CD14-positive monocyte (primary cell): ENCODE measurements around the gene MAP7. TPM values are rescaled to one million over a fixed set of nuclear protein-coding genes. Genes with fewer than 3 reads are reported as not detected.

ENCODE experiments used
- DNase-seq, 3 donors: peaks; one replicate each; pipeline ENCODE4 v3.0.0-alpha.2; 2011 to 2022
- H2AFZ ChIP-seq: 2 replicates; pipeline ENCODE4 v1.6.0; 2012; ENCODE audit warnings: mild to moderate bottlenecking, low read depth, low read length, inconsistent platforms; ENCODE audit not compliant: insufficient read depth, poor library complexity, severe bottlenecking
- H3K27ac ChIP-seq, 2 donors: 1 replicate in 1 of 2; 2 replicates in 1 of 2; pipeline ENCODE4 v1.5.1; 2012 to 2013; ENCODE audit warnings: low read length in 2 of 2, control low read depth in 1 of 2, inconsistent platforms in 1 of 2, low read depth in 1 of 2, mild to moderate bottlenecking in 1 of 2
- H3K27me3 ChIP-seq, 2 donors: one replicate each; pipeline versions ENCODE4 v1.6.0 to v1.6.1; 2011 to 2013; ENCODE audit warnings: low read length in 2 of 2; ENCODE audit not compliant: control insufficient read depth in 2 of 2, insufficient read depth in 2 of 2
- H3K36me3 ChIP-seq, 2 donors: replicated peaks in 1 of 2; 1 replicate in 1 of 2; 2 replicates in 1 of 2; pipeline versions ENCODE4 v1.5.1 to v1.6.1; 2012 to 2013; ENCODE audit warnings: low read length in 2 of 2, control low read depth in 1 of 2, inconsistent platforms in 1 of 2, mild to moderate bottlenecking in 1 of 2; ENCODE audit not compliant: insufficient read depth in 2 of 2, control insufficient read depth in 1 of 2
- H3K4me1 ChIP-seq, 2 donors: 1 replicate in 1 of 2; 2 replicates in 1 of 2; pipeline versions ENCODE4 v1.5.1 to v1.6.1; 2012 to 2013; ENCODE audit warnings: low read length in 2 of 2, control low read depth in 1 of 2, inconsistent platforms in 1 of 2, mild to moderate bottlenecking in 1 of 2, moderate library complexity in 1 of 2; ENCODE audit not compliant: insufficient read depth in 2 of 2, control insufficient read depth in 1 of 2
- H3K4me2 ChIP-seq: replicated peaks from 2 replicates; pipeline ENCODE3; 2012; ENCODE audit warnings: low read length, moderate library complexity, mild to moderate bottlenecking; ENCODE audit not compliant: poor library complexity, severe bottlenecking; ENCODE audit errors: extremely low read depth
- H3K4me3 ChIP-seq, 3 experiments: fragments of 200-600 bp in 1 of 3; sonication (generic) in 1 of 3; replicated peaks in 1 of 3; 1 replicate in 2 of 3; 2 replicates in 1 of 3; pipeline ENCODE4 v1.5.1; 2011 to 2013; ENCODE audit warnings: low read length in 3 of 3, mild to moderate bottlenecking in 3 of 3, control low read depth in 2 of 3, low read depth in 2 of 3, inconsistent platforms in 1 of 3, moderate library complexity in 1 of 3
- H3K79me2 ChIP-seq: 2 replicates; pipeline ENCODE4 v1.6.0; 2012; ENCODE audit warnings: mild to moderate bottlenecking, control low read depth, inconsistent platforms, low read length, moderate library complexity; ENCODE audit not compliant: insufficient read depth
- H3K9ac ChIP-seq: 2 replicates; pipeline ENCODE4 v1.6.0; 2017; ENCODE audit warnings: low read length, mild to moderate bottlenecking; ENCODE audit not compliant: insufficient read depth, poor library complexity, severe bottlenecking
- H3K9me3 ChIP-seq, 2 donors: replicated peaks in 1 of 2; 1 replicate in 1 of 2; 2 replicates in 1 of 2; pipeline versions ENCODE4 v1.5.1 to v1.6.1; 2012 to 2013; ENCODE audit warnings: low read length in 2 of 2, control low read depth in 1 of 2; ENCODE audit not compliant: control insufficient read depth in 1 of 2, insufficient read depth in 1 of 2
- H4K20me1 ChIP-seq: 2 replicates; pipeline ENCODE4 v1.6.0; 2012; ENCODE audit warnings: mild to moderate bottlenecking, low read length, control low read depth, moderate library complexity; ENCODE audit not compliant: insufficient read depth
- H3K27ac Mint-ChIP-seq, 7 donors: one replicate each; pipeline ENCODE4 v1.8.0; 2020; ENCODE audit warnings: mild to moderate bottlenecking in 7 of 7, mixed read lengths in 7 of 7, moderate library complexity in 6 of 7, inconsistent platforms in 2 of 7
- H3K27me3 Mint-ChIP-seq, 3 donors: one replicate each; pipeline ENCODE4 v1.8.0; 2021 to 2022; ENCODE audit warnings: low read depth in 3 of 3, mild to moderate bottlenecking in 3 of 3, mixed read lengths in 3 of 3, moderate library complexity in 3 of 3, inconsistent platforms in 1 of 3
- H3K36me3 Mint-ChIP-seq, 2 donors: one replicate each; pipeline ENCODE4 v1.8.0; 2020; ENCODE audit warnings: mixed read lengths in 2 of 2, inconsistent platforms in 1 of 2, mild to moderate bottlenecking in 1 of 2
- H3K4me1 Mint-ChIP-seq: one replicate; pipeline ENCODE4 v1.8.0; 2020; ENCODE audit warnings: mild to moderate bottlenecking, mixed read lengths
- H3K4me3 Mint-ChIP-seq, 2 donors: one replicate each; pipeline ENCODE4 v1.8.0; 2020; ENCODE audit warnings: mild to moderate bottlenecking in 2 of 2, mixed read lengths in 2 of 2, moderate library complexity in 1 of 2
- H3K9me3 Mint-ChIP-seq, 7 donors: one replicate each; pipeline ENCODE4 v1.8.0; 2020 to 2022; ENCODE audit warnings: mixed read lengths in 7 of 7, mild to moderate bottlenecking in 6 of 7, moderate library complexity in 6 of 7, inconsistent platforms in 2 of 7
- WGBS: methylation state at CpG from one replicate; pipeline ENCODE4 v1.1.5; 2013; ENCODE audit warnings: missing lambda C conversion rate; ENCODE audit not compliant: insufficient coverage; 5-methylcytosine and 5-hydroxymethylcytosine counted together
- intact Hi-C, 2 donors: fragments of 100-400 bp; cut with micrococcal nuclease; formaldehyde crosslinking; loops; one replicate each; pipeline versions ENCODE4 v1.15.0 to v1.15.1; 2023
- polyA plus RNA-seq, 3 donors: library from polyadenylated mRNA; depleted of rRNA in 1 of 3; unstranded in 2 of 3; stranded (reverse) in 1 of 3; fragments of 300-500 nt in 2 of 3; fragments of >200 nt in 1 of 3; fragmentation: Illumina TruSeq in 2 of 3; gene quantifications; 1 replicate in 2 of 3; 2 replicates in 1 of 3; pipeline ENCODE4 v1.2.3, GENCODE V29; 2012 to 2021
- TF ChIP-seq, protein P1 (sequence below): fragments of 200-600 bp; IDR thresholded peaks from one replicate; pipeline ENCODE4 v1.8.0; 2022; ENCODE audit warnings: antibody characterized with exemption, mild to moderate bottlenecking

The MAP7 gene
- polyA plus RNA-seq, 3 donors, result 0.67 to 1.6 (median 1.2) TPM

DNA sequence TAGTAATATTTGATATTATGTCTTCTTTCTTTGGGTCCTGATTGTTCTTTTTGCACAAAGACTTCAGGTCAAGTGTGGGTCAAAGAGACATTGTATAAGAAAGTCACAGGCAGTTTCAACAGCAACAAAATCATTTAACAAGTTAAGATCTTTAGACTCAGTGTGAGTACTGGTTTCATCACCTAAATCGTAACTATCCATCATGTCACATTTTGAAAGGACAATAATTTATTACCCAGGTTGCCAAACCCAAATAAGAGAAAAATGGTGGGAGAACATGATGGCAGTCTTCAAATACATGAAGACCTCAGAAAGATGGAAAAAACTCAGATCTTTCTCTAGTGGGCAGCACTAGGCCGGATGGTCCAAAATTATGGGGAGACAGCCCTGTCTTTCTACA lies 205.1 kb downstream of the MAP7 start:
- Histone ChIP-seq H4K20me1 (no peaks in the 10 kb centered on the region), H3K79me2 (no peaks in the 10 kb centered on the region), H3K4me2 (no peak overlapping the region), H3K9me3 (no peaks in the 10 kb centered on the region), H2AFZ (no peak overlapping the region), H3K4me3 (no peak overlapping the region), H3K9ac (no peak overlapping the region), H3K27me3 (no peaks in the 10 kb centered on the region), H3K27ac (no peak overlapping the region), H3K36me3 (peaks cover 0 to 8% of the 10 kb centered on the region in 2 donors), H3K4me1 (peaks cover 9 to 10% of the 10 kb centered on the region in 2 donors)
- no peaks in the 10 kb centered on the region for H3K27me3 Mint-ChIP-seq
- 100% methylated on average over 1 of the region's 2 CpGs for WGBS
- no peak overlapping the region for H3K27ac Mint-ChIP-seq
- DNase-seq, result no peak
- H3K4me1 Mint-ChIP-seq, result peaks cover 10% of the 10 kb centered on the region
- peaks cover 5 to 9% of the 10 kb centered on the region in 2 donors for H3K36me3 Mint-ChIP-seq
- no peak overlapping the region for H3K4me3 Mint-ChIP-seq
- TF ChIP-seq, protein P1, sequence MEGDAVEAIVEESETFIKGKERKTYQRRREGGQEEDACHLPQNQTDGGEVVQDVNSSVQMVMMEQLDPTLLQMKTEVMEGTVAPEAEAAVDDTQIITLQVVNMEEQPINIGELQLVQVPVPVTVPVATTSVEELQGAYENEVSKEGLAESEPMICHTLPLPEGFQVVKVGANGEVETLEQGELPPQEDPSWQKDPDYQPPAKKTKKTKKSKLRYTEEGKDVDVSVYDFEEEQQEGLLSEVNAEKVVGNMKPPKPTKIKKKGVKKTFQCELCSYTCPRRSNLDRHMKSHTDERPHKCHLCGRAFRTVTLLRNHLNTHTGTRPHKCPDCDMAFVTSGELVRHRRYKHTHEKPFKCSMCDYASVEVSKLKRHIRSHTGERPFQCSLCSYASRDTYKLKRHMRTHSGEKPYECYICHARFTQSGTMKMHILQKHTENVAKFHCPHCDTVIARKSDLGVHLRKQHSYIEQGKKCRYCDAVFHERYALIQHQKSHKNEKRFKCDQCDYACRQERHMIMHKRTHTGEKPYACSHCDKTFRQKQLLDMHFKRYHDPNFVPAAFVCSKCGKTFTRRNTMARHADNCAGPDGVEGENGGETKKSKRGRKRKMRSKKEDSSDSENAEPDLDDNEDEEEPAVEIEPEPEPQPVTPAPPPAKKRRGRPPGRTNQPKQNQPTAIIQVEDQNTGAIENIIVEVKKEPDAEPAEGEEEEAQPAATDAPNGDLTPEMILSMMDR, result no peak
- H3K9me3 Mint-ChIP-seq, result no peaks in the 10 kb centered on the region
- intact Hi-C loops, result no loop called here

GRCh38 chr6:136344420-136344819 lies 205.8 kb downstream of the MAP7 start:
- peaks cover 10% of the 10 kb centered on the region for H3K4me1 Mint-ChIP-seq
- H3K36me3 ChIP-seq, result peaks cover 0 to 8% of the 10 kb centered on the region in 2 donors
- H3K27ac Mint-ChIP-seq, result no peak overlapping the region
- H3K9ac ChIP-seq, result no peak overlapping the region
- no peak overlapping the region for H3K4me3 ChIP-seq
- H3K27me3 ChIP-seq, result no peaks in the 10 kb centered on the region
- no peaks in the 10 kb centered on the region for H3K9me3 ChIP-seq
- no peak overlapping the region for H3K4me2 ChIP-seq
- no peak overlapping the region for H3K4me3 Mint-ChIP-seq
- H4K20me1 ChIP-seq, result no peaks in the 10 kb centered on the region
- no peaks in the 10 kb centered on the region for H3K27me3 Mint-ChIP-seq
- DNase-seq, result no peak
- H2AFZ ChIP-seq, result no peak overlapping the region
- H3K9me3 Mint-ChIP-seq, result no peaks in the 10 kb centered on the region
- H3K36me3 Mint-ChIP-seq, result peaks cover 5 to 9% of the 10 kb centered on the region in 2 donors
- H3K4me1 ChIP-seq, result peaks cover 9 to 10% of the 10 kb centered on the region in 2 donors
- no peak overlapping the region for H3K27ac ChIP-seq
- intact Hi-C loops, result no loop called here
- WGBS, result no CpG with 5 or more reads among the region's 2 CpGs
- TF ChIP-seq, protein P1, result no peak
- H3K79me2 ChIP-seq, result no peaks in the 10 kb centered on the region
